Measurements from ENCODE around the gene PLEKHH2.
"Not testable (repeated sequence)": the region's sequence is repeated elsewhere in the genome, so short reads cannot be mapped to it uniquely, and the experiment has no call there.

Gene PLEKHH2

GRCh38 chr2:43692428-43692994 lies 55.5 kb downstream of the PLEKHH2 start:
- Histone ChIP-seq H3K4me1 (peaks cover 7% of the 10 kb centered on the region), H3K79me2 (no peaks in the 10 kb centered on the region), H3K9ac (no peak overlapping the region), H3K27ac (no peak overlapping the region), H2AFZ (no peak overlapping the region), H3K27me3 (ENCODE audit: control insufficient read depth, insufficient read depth, low read length) (no peaks in the 10 kb centered on the region), H3K4me2 (ENCODE audit: low read length) (no peak overlapping the region), H3K36me3 (ENCODE audit: control insufficient read depth, insufficient read depth, low read length) (no peaks in the 10 kb centered on the region), H3K9me3 (ENCODE audit: control insufficient read depth, low read length) (no peaks in the 10 kb centered on the region), H3K4me3 (ENCODE audit: low read depth, low read length) (no peak overlapping the region)
- TF ChIP-seq, protein P1, sequence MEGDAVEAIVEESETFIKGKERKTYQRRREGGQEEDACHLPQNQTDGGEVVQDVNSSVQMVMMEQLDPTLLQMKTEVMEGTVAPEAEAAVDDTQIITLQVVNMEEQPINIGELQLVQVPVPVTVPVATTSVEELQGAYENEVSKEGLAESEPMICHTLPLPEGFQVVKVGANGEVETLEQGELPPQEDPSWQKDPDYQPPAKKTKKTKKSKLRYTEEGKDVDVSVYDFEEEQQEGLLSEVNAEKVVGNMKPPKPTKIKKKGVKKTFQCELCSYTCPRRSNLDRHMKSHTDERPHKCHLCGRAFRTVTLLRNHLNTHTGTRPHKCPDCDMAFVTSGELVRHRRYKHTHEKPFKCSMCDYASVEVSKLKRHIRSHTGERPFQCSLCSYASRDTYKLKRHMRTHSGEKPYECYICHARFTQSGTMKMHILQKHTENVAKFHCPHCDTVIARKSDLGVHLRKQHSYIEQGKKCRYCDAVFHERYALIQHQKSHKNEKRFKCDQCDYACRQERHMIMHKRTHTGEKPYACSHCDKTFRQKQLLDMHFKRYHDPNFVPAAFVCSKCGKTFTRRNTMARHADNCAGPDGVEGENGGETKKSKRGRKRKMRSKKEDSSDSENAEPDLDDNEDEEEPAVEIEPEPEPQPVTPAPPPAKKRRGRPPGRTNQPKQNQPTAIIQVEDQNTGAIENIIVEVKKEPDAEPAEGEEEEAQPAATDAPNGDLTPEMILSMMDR (IDR thresholded peaks at IDR 0.05), result no peak

DNA sequence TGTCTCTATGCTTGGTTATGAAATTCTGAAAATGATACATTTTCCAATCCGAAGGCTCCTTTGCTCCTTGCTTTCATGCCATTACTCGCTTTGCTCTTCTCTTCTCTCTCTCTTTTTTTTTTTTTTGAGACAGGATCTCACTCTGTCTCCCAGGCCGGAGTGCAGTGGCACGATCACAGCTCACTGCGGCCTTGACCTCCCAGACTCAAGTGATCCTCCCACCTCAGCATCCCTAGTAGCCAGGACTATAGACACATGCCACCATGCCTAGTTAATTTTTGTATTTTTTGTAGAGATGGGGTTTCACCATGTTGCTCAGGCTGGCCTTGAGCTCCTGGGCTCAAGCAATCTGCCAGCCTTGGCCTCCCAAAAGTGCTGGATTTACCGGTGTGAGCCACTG lies 61.1 kb downstream of the PLEKHH2 start:
- H3K36me3 ChIP-seq (ENCODE audit: control insufficient read depth, insufficient read depth, low read length); H2AFZ ChIP-seq; H3K27ac ChIP-seq; H3K4me1 ChIP-seq; H3K27me3 ChIP-seq (ENCODE audit: control insufficient read depth, insufficient read depth, low read length); H3K9ac ChIP-seq; H3K79me2 ChIP-seq; H3K4me2 ChIP-seq (ENCODE audit: low read length); H3K4me3 ChIP-seq (ENCODE audit: low read depth, low read length); H3K9me3 ChIP-seq (ENCODE audit: control insufficient read depth, low read length): not testable (repeated sequence)

- no peaks in the 10 kb centered on the region for H3K9me3 ChIP-seq (ENCODE audit: control insufficient read depth, low read length)
Observed at GRCh38 chr2:43699761-43700160, 62.7 kb downstream of the PLEKHH2 start.

DNA sequence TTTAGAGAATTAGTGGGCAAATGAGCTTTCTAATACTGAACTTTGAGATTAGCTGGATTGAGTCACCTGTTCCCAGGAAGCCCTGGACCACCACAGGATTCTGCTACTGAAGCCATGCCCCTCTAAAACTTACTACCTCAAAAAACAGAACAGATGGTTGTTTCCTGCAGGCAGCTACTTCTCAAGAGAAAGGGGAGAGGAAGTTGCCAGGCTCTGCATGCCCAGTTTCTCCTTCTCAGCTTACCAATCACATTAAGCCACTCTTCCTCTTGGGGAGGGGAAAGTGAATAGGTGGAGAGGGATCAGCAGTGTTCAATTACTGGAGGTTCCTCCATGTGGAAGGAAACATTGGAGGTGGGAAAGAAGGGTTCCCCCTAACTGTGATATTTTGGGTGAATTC lies 64.1 kb downstream of the PLEKHH2 start:
- Histone ChIP-seq H3K4me3 (ENCODE audit: low read depth, low read length) (no peak overlapping the region), H3K4me1 (no peaks in the 10 kb centered on the region), H3K27ac (no peak overlapping the region), H3K27me3 (ENCODE audit: control insufficient read depth, insufficient read depth, low read length) (no peaks in the 10 kb centered on the region), H3K9me3 (ENCODE audit: control insufficient read depth, low read length) (no peaks in the 10 kb centered on the region), H3K36me3 (ENCODE audit: control insufficient read depth, insufficient read depth, low read length) (no peaks in the 10 kb centered on the region), H2AFZ (no peak overlapping the region), H3K4me2 (ENCODE audit: low read length) (no peak overlapping the region), H3K9ac (no peak overlapping the region), H3K79me2 (no peaks in the 10 kb centered on the region)
- TF ChIP-seq, protein P1 (IDR thresholded peaks at IDR 0.05), result no peak

More at GRCh38 chr2:43699761-43700160, 62.7 kb downstream of the PLEKHH2 start:
- Histone ChIP-seq H3K9ac (no peak overlapping the region), H3K4me1 (no peaks in the 10 kb centered on the region), H3K79me2 (no peaks in the 10 kb centered on the region), H3K4me2 (ENCODE audit: low read length) (no peak overlapping the region), H3K4me3 (ENCODE audit: low read depth, low read length) (no peak overlapping the region), H3K27ac (no peak overlapping the region), H2AFZ (no peak overlapping the region), H3K36me3 (ENCODE audit: control insufficient read depth, insufficient read depth, low read length) (no peaks in the 10 kb centered on the region), H3K27me3 (ENCODE audit: control insufficient read depth, insufficient read depth, low read length) (no peaks in the 10 kb centered on the region)
- TF ChIP-seq, protein P1 (IDR thresholded peaks at IDR 0.05), result no peak

DNA sequence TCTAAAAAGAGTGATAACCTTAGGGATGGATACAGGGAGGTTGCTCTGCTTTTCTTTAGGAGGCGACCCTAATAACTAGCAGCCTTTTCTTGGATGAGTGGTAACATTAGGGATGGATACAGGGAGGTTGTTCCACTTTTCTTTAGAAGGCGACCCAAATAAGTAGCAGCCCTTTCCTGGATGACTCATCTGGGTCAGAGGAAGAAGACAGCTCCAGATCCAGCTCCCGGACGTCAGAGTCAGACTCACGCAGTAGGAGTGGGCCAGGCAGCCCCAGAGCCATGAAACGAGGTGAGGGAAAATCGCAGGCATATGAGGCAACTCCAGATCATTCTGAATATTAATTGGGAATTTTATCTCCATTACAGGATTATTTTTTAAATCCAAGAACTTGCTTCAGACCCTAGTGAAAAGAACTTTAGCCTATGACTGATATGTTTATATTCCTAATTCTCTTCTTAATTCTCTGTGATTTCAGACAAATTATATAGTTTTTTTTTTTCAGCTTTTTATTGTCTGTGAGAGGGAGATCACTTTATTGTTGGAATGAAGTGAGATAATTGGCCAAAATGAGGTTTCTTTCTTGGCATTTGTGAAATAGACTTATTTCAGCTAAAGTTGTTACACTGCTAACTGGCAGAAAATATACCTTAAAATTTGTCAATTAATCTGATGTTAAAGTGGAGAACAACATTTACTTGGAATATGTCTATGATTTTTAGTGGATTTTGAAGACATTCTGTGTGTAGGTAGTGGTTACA lies 70.4 kb downstream of the PLEKHH2 start:
- TF ChIP-seq, protein P1 (IDR thresholded peaks at IDR 0.05), result no peak
- Histone ChIP-seq H3K79me2 (no peaks in the 10 kb centered on the region), H3K4me3 (ENCODE audit: low read depth, low read length) (no peak overlapping the region), H3K9me3 (ENCODE audit: control insufficient read depth, low read length) (no peaks in the 10 kb centered on the region), H3K9ac (no peak overlapping the region), H3K27me3 (ENCODE audit: control insufficient read depth, insufficient read depth, low read length) (no peaks in the 10 kb centered on the region), H3K36me3 (ENCODE audit: control insufficient read depth, insufficient read depth, low read length) (no peaks in the 10 kb centered on the region), H3K4me2 (ENCODE audit: low read length) (no peak overlapping the region), H2AFZ (no peak overlapping the region), H3K4me1 (no peaks in the 10 kb centered on the region), H3K27ac (no peak overlapping the region)
